H1 (cell line): Measurements from ENCODE around the gene LORICRIN. TPM values are rescaled to one million over a fixed set of nuclear protein-coding genes. Genes with fewer than 3 reads are reported as not detected.

Source experiments
- ZNF274 ChIP-seq: IDR thresholded peaks from 2 replicates; pipeline ENCODE4 v1.7.0; 2012; ENCODE audit warnings: low read length, borderline replicate concordance; ENCODE audit errors: extremely low read depth
- polyA plus RNA-seq, 7 experiments: library from polyadenylated mRNA; depleted of rRNA in 3 of 7; stranded (reverse) in 5 of 7; unstranded in 2 of 7; fragments of >200 nt in 5 of 7; fragments of 200-250 nt in 2 of 7; gene quantifications; 1 replicate in 5 of 7; 2 replicates in 1 of 7; 4 replicates in 1 of 7; pipeline versions ENCODE4 v1.2.1 to v1.2.3, GENCODE V29; 2011 to 2013; ENCODE audit warnings: missing spikeins in 2 of 7, mixed read lengths in 2 of 7
- total RNA-seq: library from RNA; stranded (reverse); fragmentation: NEBNext Ultra II Directional; extraction: Animal tissue kit (Norgen Biotek cat#: 25700); gene quantifications from 2 replicates; pipeline ENCODE4 v1.2.1, GENCODE V29; 2021

The LORICRIN gene
- total and polyA plus RNA-seq, 2 of the 8 experiments (the other 6 are each of a cell fraction or from before 2014, with no cell fraction given), result not detected

GRCh38 chr1:153306303-153307220 is 47.1 kb downstream of the LORICRIN start (continued):
- TF ChIP-seq ZNF274, result no peak
